H9 (cell line): ENCODE results near the gene DNAJC7. TPM values are rescaled to one million over a fixed set of nuclear protein-coding genes. Genes with fewer than 3 reads are reported as not detected.

Experiments used
- DNase-seq: peaks from one replicate; pipeline ENCODE4 v3.0.0-alpha.2; 2017
- H2AFZ ChIP-seq: one replicate; pipeline ENCODE4 v1.6.1; 2013; ENCODE audit warnings: mild to moderate bottlenecking, low read length, control low read depth, moderate library complexity
- H2AK5ac ChIP-seq: 2 replicates; pipeline ENCODE4 v1.6.1; 2013; ENCODE audit warnings: low read length, control low read depth, mixed read lengths; ENCODE audit not compliant: insufficient read length
- H2BK120ac ChIP-seq: one replicate; pipeline ENCODE4 v1.6.1; 2013; ENCODE audit warnings: low read depth, mild to moderate bottlenecking, low read length, control low read depth, inconsistent platforms; ENCODE audit not compliant: poor library complexity, severe bottlenecking
- H2BK12ac ChIP-seq: 2 replicates; pipeline ENCODE4 v1.6.1; 2013; ENCODE audit warnings: low read length, control low read depth, mixed read lengths, low read depth; ENCODE audit not compliant: insufficient read length
- H2BK15ac ChIP-seq: 2 replicates; pipeline ENCODE4 v1.6.1; 2013; ENCODE audit warnings: low read depth, low read length, control low read depth
- H2BK20ac ChIP-seq: one replicate; pipeline ENCODE4 v1.6.1; 2013; ENCODE audit warnings: low read depth, mild to moderate bottlenecking, low read length, control low read depth, inconsistent platforms; ENCODE audit not compliant: poor library complexity, severe bottlenecking
- H2BK5ac ChIP-seq: 2 replicates; pipeline ENCODE4 v1.6.1; 2013; ENCODE audit warnings: low read length, control low read depth, mixed read lengths; ENCODE audit not compliant: insufficient read length
- H3K14ac ChIP-seq: 2 replicates; pipeline ENCODE4 v1.6.1; 2013; ENCODE audit warnings: low read length, control low read depth; ENCODE audit not compliant: insufficient read depth
- H3K18ac ChIP-seq: 2 replicates; pipeline ENCODE4 v1.6.1; 2013; ENCODE audit warnings: low read depth, mild to moderate bottlenecking, mixed read lengths, low read length, control low read depth; ENCODE audit not compliant: insufficient read length
- H3K23ac ChIP-seq: 2 replicates; pipeline ENCODE4 v1.6.1; 2013; ENCODE audit warnings: low read length, control low read depth, mixed read lengths, low read depth; ENCODE audit not compliant: insufficient read length
- H3K23me2 ChIP-seq: 2 replicates; pipeline ENCODE4 v1.6.1; 2013; ENCODE audit warnings: low read depth, mild to moderate bottlenecking, mixed read lengths, low read length, control low read depth; ENCODE audit not compliant: insufficient read length, poor library complexity, severe bottlenecking
- H3K27ac ChIP-seq: 2 replicates; pipeline ENCODE4 v1.5.1; 2013; ENCODE audit warnings: low read length, control low read depth, mixed read lengths, low read depth; ENCODE audit not compliant: insufficient read length
- H3K27me3 ChIP-seq: 2 replicates; pipeline ENCODE4 v1.6.1; 2013; ENCODE audit warnings: low read length, control low read depth, inconsistent platforms; ENCODE audit not compliant: insufficient read depth
- H3K4ac ChIP-seq: 2 replicates; pipeline ENCODE4 v1.6.1; 2013; ENCODE audit warnings: low read depth, mild to moderate bottlenecking, control low read depth, inconsistent platforms, low read length, moderate library complexity
- H3K4me1 ChIP-seq: 2 replicates; pipeline ENCODE4 v1.6.1; 2013; ENCODE audit warnings: low read length, control low read depth, inconsistent platforms; ENCODE audit not compliant: insufficient read depth
- H3K4me2 ChIP-seq: 2 replicates; pipeline ENCODE4 v1.6.1; 2013; ENCODE audit warnings: low read length, control low read depth, mixed read lengths; ENCODE audit not compliant: insufficient read length, insufficient read depth
- H3K56ac ChIP-seq: 2 replicates; pipeline ENCODE4 v1.6.1; 2013; ENCODE audit warnings: low read depth, mild to moderate bottlenecking, mixed read lengths, low read length, control low read depth; ENCODE audit not compliant: insufficient read length
- H3K79me1 ChIP-seq: 2 replicates; pipeline ENCODE4 v1.6.1; 2013; ENCODE audit warnings: low read depth, mild to moderate bottlenecking, moderate library complexity, low read length, control low read depth, inconsistent platforms; ENCODE audit not compliant: insufficient read depth, poor library complexity, severe bottlenecking
- H3K79me2 ChIP-seq: 2 replicates; pipeline ENCODE4 v1.6.1; 2013; ENCODE audit warnings: low read length, control low read depth, inconsistent platforms; ENCODE audit not compliant: insufficient read depth
- H3K9ac ChIP-seq: 2 replicates; pipeline ENCODE4 v1.6.1; 2013; ENCODE audit warnings: low read length, control low read depth, mixed read lengths; ENCODE audit not compliant: insufficient read length; ENCODE audit errors: extremely low read depth
- H3K9me3 ChIP-seq: one replicate; pipeline ENCODE4 v1.6.1; 2013; ENCODE audit warnings: low read depth, low read length, inconsistent platforms; ENCODE audit not compliant: control insufficient read depth
- H3T11ph ChIP-seq: one replicate; pipeline ENCODE4 v1.6.1; 2013; ENCODE audit warnings: mild to moderate bottlenecking, low read length, control low read depth, inconsistent platforms
- H4K20me1 ChIP-seq: one replicate; pipeline ENCODE4 v1.6.1; 2013; ENCODE audit not compliant: control insufficient read depth, insufficient read length, insufficient read depth
- H4K5ac ChIP-seq: 2 replicates; pipeline ENCODE4 v1.6.1; 2013; ENCODE audit warnings: low read depth, mild to moderate bottlenecking, mixed read lengths, low read length, control low read depth; ENCODE audit not compliant: insufficient read length
- H4K8ac ChIP-seq: replicated peaks from 2 replicates; pipeline ENCODE4 v1.6.1; 2013; ENCODE audit warnings: low read length, control low read depth, mixed read lengths, low read depth; ENCODE audit not compliant: insufficient read length
- H4K91ac ChIP-seq: 2 replicates; pipeline ENCODE4 v1.6.1; 2013; ENCODE audit warnings: low read depth, mild to moderate bottlenecking, moderate library complexity, mixed read lengths, low read length, control low read depth; ENCODE audit not compliant: insufficient read length
- H3K27ac Mint-ChIP-seq, 3 experiments: 2 replicates in 2 of 3; 3 replicates in 1 of 3; pipeline ENCODE4 v1.8.0; 2020 to 2021; ENCODE audit warnings: mixed read lengths in 3 of 3, mild to moderate bottlenecking in 1 of 3, moderate library complexity in 1 of 3
- H3K27me3 Mint-ChIP-seq: 2 replicates; pipeline ENCODE4 v1.8.0; 2021; ENCODE audit warnings: low read depth, mild to moderate bottlenecking, moderate library complexity, mixed read lengths
- H3K36me3 Mint-ChIP-seq, 3 experiments: 2 replicates in 2 of 3; 3 replicates in 1 of 3; pipeline ENCODE4 v1.8.0; 2020 to 2021; ENCODE audit warnings: low read depth in 3 of 3, mixed read lengths in 3 of 3; ENCODE audit not compliant: insufficient read depth in 1 of 3
- H3K4me1 Mint-ChIP-seq, 2 experiments: 2 replicates each; pipeline ENCODE4 v1.8.0; 2020; ENCODE audit warnings: mixed read lengths in 2 of 2
- H3K4me3 Mint-ChIP-seq, 2 experiments: 2 replicates in 1 of 2; 3 replicates in 1 of 2; pipeline ENCODE4 v1.8.0; 2020 to 2021; ENCODE audit warnings: mild to moderate bottlenecking in 2 of 2, mixed read lengths in 2 of 2, moderate library complexity in 1 of 2
- H3K9me3 Mint-ChIP-seq, 2 experiments: 2 replicates in 1 of 2; 3 replicates in 1 of 2; pipeline ENCODE4 v1.8.0; 2020; ENCODE audit warnings: mild to moderate bottlenecking in 2 of 2, mixed read lengths in 2 of 2, moderate library complexity in 1 of 2
- CTCF ChIP-seq: fragments of 200-600 bp; sonication (generic); conservative IDR thresholded peaks from 3 replicates; pipeline ENCODE4 v1.8.0; 2021; ENCODE audit warnings: antibody characterized with exemption, mild to moderate bottlenecking
- WGBS: extraction: QIAGEN DNeasy Blood & Tissue Kit; methylation state at CpG from one replicate; pipeline ENCODE4 v1.1.7; 2013; ENCODE audit warnings: missing lambda C conversion rate, low lambda C conversion rate, mixed read lengths; ENCODE audit not compliant: insufficient read length; ENCODE audit errors: extremely low coverage; 5-methylcytosine and 5-hydroxymethylcytosine counted together
- total RNA-seq: library from RNA; stranded (reverse); gene quantifications from 2 replicates; pipeline ENCODE4 v1.2.1, GENCODE V29; 2021

DNAJC7 gene
- total RNA-seq, 1 experiment from 2014 or later: 141 TPM

DNA sequence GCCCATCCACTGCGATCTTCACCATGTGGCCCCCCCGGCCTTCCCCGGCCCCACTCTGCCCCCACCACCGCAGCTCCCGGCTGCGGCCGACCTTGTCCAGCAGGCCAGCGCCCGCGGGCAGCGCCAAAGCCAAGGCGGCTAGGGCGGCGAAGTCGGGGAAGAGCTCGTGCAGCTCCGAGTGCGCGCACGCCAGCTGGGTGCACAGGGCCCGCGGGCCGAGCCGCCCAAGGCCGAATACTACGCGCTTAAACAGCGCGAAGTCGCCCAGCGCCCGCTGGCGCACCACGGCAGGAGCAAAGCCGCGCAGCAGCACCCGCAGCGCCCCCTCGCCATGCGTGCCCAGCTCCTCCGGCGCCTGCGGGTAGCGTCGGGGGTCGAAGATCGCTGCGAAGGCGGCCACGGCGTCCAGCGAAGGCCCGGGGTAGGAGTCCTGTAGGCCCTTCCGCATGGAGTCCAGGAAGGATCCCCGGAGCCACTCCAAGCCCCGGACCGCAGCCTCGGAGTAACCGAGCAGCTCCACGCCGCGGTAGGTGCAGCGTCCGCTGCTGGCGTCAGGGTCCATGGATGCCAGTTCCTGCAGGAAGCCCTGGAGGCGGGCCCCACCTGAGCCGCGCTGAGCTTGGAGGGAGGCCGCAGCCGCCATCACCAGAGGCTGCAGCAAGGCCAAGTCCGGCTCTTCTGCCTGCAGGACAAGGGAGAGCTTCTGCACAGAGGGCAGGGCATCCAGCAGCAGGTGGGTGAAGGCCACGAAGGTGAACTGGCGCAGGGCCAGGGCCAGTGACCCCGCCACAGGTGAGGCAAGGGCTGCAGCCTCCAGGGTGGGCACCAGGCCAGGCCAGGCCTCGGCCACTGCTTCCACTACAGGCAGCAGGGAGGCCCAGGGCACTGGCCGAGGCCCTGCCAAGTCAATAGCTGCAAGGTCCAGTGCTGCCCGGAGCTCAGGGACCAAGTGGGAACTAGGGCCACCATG lies 22.8 kb upstream of the DNAJC7 start:
- H3K14ac ChIP-seq: no peak overlapping the region; the same call in 1 of the 2 replicates
- DNase-seq: peak; percentile 29
- no peaks in the 10 kb centered on the region for H3K36me3 Mint-ChIP-seq
- H2BK15ac ChIP-seq: no peak overlapping the region
- H3K4me1 ChIP-seq: no peaks in the 10 kb centered on the region
- no peak overlapping the region for H2BK12ac ChIP-seq
- no peak overlapping the region for H2AFZ ChIP-seq
- H3K23me2 ChIP-seq: no peaks in the 10 kb centered on the region
- H3K27ac Mint-ChIP-seq: no peak overlapping the region
- H3K27ac ChIP-seq: no peak overlapping the region
- no CpG with 5 or more reads among the region's 77 CpGs for WGBS
- no peak overlapping the region for H2BK20ac ChIP-seq
- H3K4me2 ChIP-seq: no peak overlapping the region
- no peak overlapping the region for H3K23ac ChIP-seq
- H3K9me3 ChIP-seq: no peaks in the 10 kb centered on the region
- no peak overlapping the region for H4K5ac ChIP-seq
- H2AK5ac ChIP-seq: no peak overlapping the region
- no peak overlapping the region for H3K9ac ChIP-seq
- no peaks in the 10 kb centered on the region for H4K20me1 ChIP-seq
- no peak overlapping the region for H3K56ac ChIP-seq
- H2BK5ac ChIP-seq: no peak overlapping the region
- no peaks in the 10 kb centered on the region for H3K27me3 ChIP-seq
- no peak for TF ChIP-seq CTCF
- no peak overlapping the region for H2BK120ac ChIP-seq
- no peak overlapping the region for H4K8ac ChIP-seq
- H3K4me3 Mint-ChIP-seq: no peak overlapping the region
- H3K27me3 Mint-ChIP-seq: no peaks in the 10 kb centered on the region
- H3K4me1 Mint-ChIP-seq: peaks cover 7 to 26% of the 10 kb centered on the region in 2 experiments; a peak in 3 of 4 replicates
- H3K9me3 Mint-ChIP-seq: no peaks in the 10 kb centered on the region
- H3K79me1 ChIP-seq: no peaks in the 10 kb centered on the region
- H3K79me2 ChIP-seq: no peaks in the 10 kb centered on the region
- H3K18ac ChIP-seq: no peak overlapping the region
- H3K4ac ChIP-seq: no peak overlapping the region
- H3T11ph ChIP-seq: no peak overlapping the region
- H4K91ac ChIP-seq: no peak overlapping the region
